ENCODE results near the gene ZNF304. TPM values are rescaled to one million over a fixed set of nuclear protein-coding genes. Genes with fewer than 3 reads are reported as not detected.

The ZNF304 gene
- total and polyA plus RNA-seq, 8 donors: 1.1 to 4.6 (median 2.5) TPM

- H3K4me1 ChIP-seq: no peaks in the 10 kb centered on the region
- no peak for DNase-seq
- no peak for FAIRE-seq
- no peaks in the 10 kb centered on the region for H3K27me3 ChIP-seq
- no peaks in the 10 kb centered on the region for H3K36me3 ChIP-seq
- WGBS, 2 donors: 86 to 90% methylated on average over 4 of the region's 4 CpGs
- intact Hi-C loops (cut with DNase I): no loop called here
- H3K27ac ChIP-seq: no peak overlapping the region
- no peaks in the 10 kb centered on the region for H3K9me3 ChIP-seq
- no peak overlapping the region for H3K4me3 ChIP-seq
- no peak for TF ChIP-seq CTCF (IDR thresholded peaks at IDR 0.05)
- no peak for ATAC-seq
These were observed 16.9 kb upstream of the ZNF304 start for GRCh38 chr19:57334191-57334590.

- no peaks in the 10 kb centered on the region for H3K36me3 ChIP-seq
- WGBS, 2 donors: 69 to 72% methylated on average over 3 of the region's 3 CpGs
- intact Hi-C loops (cut with DNase I): no loop called here
- no peaks in the 10 kb centered on the region for H3K9me3 ChIP-seq
- DNase-seq (no peak), ATAC-seq (no peak), FAIRE-seq (no peak)
- H3K27me3 ChIP-seq: no peaks in the 10 kb centered on the region
- H3K4me1 ChIP-seq: no peaks in the 10 kb centered on the region
- no peak overlapping the region for H3K27ac ChIP-seq
- H3K4me3 ChIP-seq: no peak overlapping the region
- TF ChIP-seq CTCF (IDR thresholded peaks at IDR 0.05): no peak
These were observed 12.2 kb upstream of the ZNF304 start for GRCh38 chr19:57338877-57339276.

GRCh38 chr19:57342582-57342981 is 8.5 kb upstream of the ZNF304 start:
- TF ChIP-seq CTCF (IDR thresholded peaks at IDR 0.05): no peak
- Histone ChIP-seq H3K4me1 (no peaks in the 10 kb centered on the region), H3K9me3 (no peaks in the 10 kb centered on the region), H3K27ac (no peak overlapping the region), H3K4me3 (no peak overlapping the region), H3K36me3 (no peaks in the 10 kb centered on the region), H3K27me3 (no peaks in the 10 kb centered on the region)
- WGBS, 2 donors: 56 to 64% methylated on average over 6 of the region's 6 CpGs
- intact Hi-C loops (cut with DNase I): no loop called here
- DNase-seq (no peak), FAIRE-seq (no peak), ATAC-seq (no peak)

- Histone ChIP-seq H3K4me3 (no peak overlapping the region), H3K4me1 (peaks cover 0 to 3% (median 0%) of the 10 kb centered on the region in 3 donors), H3K9me3 (no peaks in the 10 kb centered on the region), H3K27me3 (no peaks in the 10 kb centered on the region), H3K36me3 (no peaks in the 10 kb centered on the region), H3K27ac (no peak overlapping the region)
- intact Hi-C loops (cut with DNase I): no loop called here
- DNase-seq: no peak
- FAIRE-seq: no peak
- no peak for ATAC-seq
- TF ChIP-seq CTCF (IDR thresholded peaks at IDR 0.05): no peak
- 56 to 73% methylated on average over 3 of the region's 3 CpGs for WGBS, 2 donors
These were observed 2.9 kb upstream of the ZNF304 start for GRCh38 chr19:57348136-57348535.

GRCh38 chr19:57351867-57352266 is 796 bp downstream of the ZNF304 start:
- H3K27me3 ChIP-seq: no peaks in the 10 kb centered on the region

More at GRCh38 chr19:57351867-57352266, 796 bp downstream of the ZNF304 start:
- Histone ChIP-seq H3K4me3 (peak overlapping the region; percentile 50 to 81 (median 70)), H3K36me3 (peaks cover 4 to 25% (median 15%) of the 10 kb centered on the region in 3 donors), H3K27ac (no peak overlapping the region), H3K9me3 (no peaks in the 10 kb centered on the region), H3K4me1 (peaks cover 0 to 3% (median 0%) of the 10 kb centered on the region in 3 donors)
- WGBS, 2 donors: 14 to 15% methylated on average over 7 of the region's 7 CpGs
- no peak for TF ChIP-seq CTCF (IDR thresholded peaks at IDR 0.05)
- no peak for FAIRE-seq
- intact Hi-C loops (cut with DNase I): no loop called here
- DNase-seq: no peak
- ATAC-seq: no peak

Measured in pancreas (tissue), 10 donors.